Cerebellar cortex (tissue), 1 donor: ENCODE measurements around the gene SSB.
A peak's percentile ranks its signal among the peaks of the same experiment; 100 is the strongest.
"Not testable (repeated sequence)": the region's sequence is repeated elsewhere in the genome, so short reads cannot be mapped to it uniquely, and the experiment has no call there.

ENCODE experiments used
- DNase-seq: peaks from one replicate; pipeline ENCODE4 v3.0.0-alpha.2; 2015; ENCODE audit warnings: low spot score

Gene SSB

DNA sequence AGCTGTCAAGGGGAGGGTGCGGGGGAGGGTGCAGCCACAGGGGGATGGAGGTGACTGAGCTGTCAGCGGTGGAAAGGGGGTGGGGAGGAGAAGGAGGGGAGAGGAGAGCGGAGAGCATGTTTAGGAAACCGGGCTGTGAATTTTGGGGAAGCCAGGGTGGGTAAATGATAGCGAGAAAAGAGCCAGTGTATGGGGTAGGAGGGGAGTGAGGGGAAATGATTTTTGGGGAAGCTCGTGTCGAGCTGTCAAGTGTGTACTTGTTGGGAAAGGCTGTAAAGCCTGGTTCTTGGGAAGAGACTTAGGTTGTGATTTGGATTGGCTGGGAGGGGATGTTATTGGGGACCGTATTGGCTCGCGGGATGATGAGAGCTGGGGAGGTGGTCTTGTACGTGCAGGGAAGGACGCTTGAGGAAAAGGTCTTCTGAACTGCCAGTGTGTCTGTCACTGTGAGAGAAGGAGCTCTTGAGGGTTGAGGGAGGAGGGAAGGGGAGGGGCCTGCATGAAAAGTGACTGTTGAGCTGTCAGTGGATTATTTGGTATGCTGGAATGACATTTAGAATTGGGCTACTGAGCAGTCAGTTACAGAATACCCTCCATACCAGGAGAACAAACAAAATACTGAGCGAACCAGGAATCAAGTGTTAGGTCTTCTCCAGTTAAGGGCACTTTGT is 29.6 kb downstream of the SSB start:
- DNase-seq = peak; percentile 71

GRCh38 chr2:169834401-169834800 is 35.7 kb downstream of the SSB start:
- no peak for DNase-seq

DNA sequence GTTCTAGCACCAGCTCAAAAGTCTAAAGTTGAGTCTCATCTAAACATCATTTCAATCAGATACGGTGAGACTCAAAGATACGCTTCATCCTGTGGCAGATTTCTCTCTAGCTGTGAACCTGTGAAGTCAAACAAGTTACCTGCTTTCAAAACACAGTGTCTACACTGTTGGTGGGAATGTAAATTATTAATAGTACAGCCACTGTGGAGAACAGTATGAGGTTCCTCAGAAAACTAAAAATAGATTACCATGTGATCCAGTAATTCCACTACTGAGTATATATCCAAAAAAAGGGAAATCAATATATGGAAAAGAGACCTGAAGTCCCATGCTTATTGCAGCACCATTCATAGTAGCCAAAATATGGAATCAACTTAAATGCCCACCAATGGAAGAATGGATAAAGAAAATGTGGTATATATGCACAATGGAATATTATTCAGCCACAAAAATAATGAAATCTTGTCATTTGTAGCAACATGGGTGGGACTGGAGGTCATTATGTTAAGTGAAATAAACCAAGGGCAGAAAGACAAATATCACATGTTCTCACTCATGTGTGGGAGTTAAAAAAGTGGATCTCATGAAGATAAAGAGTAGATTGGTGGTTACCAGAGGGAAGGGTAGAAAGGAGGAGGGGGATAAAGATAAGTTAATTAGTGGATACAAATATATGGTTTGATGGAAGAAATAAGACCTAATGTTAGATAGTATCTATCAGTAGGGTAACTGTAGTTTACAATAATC is 40.2 kb downstream of the SSB start:
- DNase-seq = no peak

DNA sequence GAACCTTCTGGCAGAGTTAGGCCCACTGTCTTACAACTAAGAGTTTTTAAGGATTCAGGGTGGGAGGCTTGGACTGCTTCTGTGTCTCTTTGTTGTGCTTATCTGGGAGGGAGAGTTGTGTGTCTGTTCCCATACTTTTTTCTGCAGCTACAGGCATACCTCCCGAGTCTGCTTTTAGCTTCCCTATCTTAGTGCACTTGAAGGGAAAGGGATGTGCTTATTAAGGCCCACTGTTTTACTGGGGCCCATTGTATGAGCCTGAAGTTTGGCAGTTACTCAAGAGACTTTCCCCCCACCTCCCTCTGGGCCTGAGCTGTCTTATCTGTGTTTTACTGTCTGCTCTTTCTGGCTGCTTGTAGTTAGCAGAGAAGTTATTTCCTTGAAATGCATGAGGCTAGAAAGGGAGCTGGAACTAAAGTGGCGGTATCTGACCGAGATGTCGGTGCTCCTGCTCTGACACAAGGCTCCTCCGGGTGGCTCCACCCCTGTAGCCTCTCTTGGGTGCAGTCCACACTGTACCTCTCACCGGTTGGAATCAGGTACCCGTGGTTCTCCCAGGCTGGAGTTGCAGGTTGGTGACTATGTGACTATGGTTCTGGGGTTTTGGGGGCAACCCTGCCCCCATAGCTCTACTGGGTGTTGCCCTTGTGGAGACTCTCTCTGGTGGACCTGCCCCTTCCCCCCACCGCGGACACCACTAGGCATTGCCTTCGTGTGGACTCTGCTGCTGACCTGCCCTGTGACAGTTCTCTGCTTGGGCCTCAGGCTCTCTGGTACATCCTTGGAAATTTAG is 41.5 kb downstream of the SSB start:
- no peak for DNase-seq

GRCh38 chr2:169840747-169841142 is 42.1 kb downstream of the SSB start:
- DNase-seq = no peak

GRCh38 chr2:169841625-169842024 is 43.0 kb downstream of the SSB start:
- not testable (repeated sequence) for DNase-seq

GRCh38 chr2:169845016-169845415 is 46.3 kb downstream of the SSB start:
- DNase-seq = no peak

DNA sequence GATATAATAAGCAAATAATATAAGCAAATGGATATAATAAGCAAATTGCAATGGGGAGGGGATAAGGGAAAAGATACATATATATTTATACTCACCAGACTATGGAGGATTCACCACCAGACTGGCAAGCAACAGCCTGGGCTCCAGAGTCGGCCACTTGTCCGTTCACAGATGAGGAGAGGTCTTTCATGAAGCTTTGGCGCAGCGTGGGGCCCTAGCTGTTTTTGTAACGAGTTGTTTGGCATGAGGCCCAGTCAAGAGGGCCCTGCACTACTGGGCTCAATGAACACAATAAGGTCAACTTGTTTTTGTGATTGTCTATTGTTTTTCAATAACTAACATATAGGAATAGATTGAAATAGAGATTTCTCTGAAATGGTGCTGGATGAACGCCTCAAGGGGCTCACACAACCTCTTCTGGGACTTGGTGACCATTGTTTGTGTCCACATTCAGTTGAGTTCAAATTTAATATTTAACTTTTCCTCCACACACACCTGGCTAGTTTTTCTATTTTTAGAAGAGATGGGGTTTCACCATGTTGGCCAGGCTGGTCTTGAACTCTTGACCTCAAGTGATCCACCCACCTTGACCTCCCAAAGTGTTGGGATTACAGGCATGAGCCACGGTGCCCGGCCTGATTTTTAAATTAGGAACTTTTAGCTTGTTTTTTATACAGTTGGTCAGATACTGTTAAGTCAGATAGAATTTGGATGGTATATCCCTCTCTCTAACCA is 50.5 kb downstream of the SSB start:
- DNase-seq = not testable (repeated sequence)

- no peak for DNase-seq
These were observed 51.0 kb downstream of the SSB start for GRCh38 chr2:169849710-169850109.

- DNase-seq = no peak
These were observed 54.5 kb downstream of the SSB start for GRCh38 chr2:169853041-169853668.

DNA sequence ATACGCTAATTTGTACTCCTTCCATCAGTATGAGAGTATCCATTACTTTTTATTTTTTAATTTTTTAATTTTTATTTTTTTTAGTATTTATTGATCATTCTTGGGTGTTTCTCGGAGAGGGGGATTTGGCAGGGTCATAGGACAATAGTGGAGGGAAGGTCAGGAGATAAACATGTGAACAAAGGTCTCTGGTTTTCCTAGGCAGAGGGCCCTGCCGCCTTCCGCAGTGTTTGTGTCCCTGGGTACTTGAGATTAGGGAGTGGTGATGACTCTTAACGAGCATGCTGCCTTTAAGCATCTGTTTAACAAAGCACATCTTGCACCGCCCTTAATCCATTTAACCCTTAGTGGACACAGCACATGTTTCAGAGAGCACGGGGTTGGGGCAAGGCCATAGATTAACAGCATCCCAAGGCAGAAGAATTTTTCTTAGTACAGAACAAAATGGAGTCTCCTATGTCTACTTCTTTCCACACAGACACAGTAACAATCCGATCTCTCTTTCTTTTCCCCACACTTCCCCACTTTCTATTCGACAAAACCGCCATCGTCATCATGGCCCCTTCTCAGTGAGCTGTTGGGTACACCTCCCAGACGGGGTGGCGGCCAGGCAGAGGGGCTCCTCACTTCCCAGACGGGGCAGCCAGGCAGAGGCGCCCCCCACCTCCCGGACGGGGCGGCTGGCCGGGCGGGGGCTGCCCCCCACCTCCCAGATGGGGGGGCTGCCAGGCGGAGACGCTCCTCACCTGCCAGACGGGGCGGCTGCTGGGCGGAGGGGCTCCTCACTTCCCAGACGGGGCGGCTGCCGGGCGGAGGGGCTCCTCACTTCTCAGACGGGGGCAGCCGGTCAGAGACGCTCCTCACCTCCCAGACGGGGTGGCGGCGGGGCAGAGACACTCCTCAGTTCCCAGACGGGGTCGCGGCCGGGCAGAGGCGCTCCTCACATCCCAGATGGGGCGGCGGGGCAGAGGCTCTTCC is 56.9 kb downstream of the SSB start:
- not testable (repeated sequence) for DNase-seq

GRCh38 chr2:169859423-169859822 is 60.8 kb downstream of the SSB start:
- DNase-seq = no peak

- no peak for DNase-seq
These were observed 61.5 kb downstream of the SSB start for GRCh38 chr2:169860149-169860548.
